Loucy (cell line): ENCODE data around the gene C2CD3.
A peak's percentile ranks its signal among the peaks of the same experiment; 100 is the strongest.

Experiments used
- H2AFZ ChIP-seq: fragments of 200-600 bp; sonication (generic); 2 replicates; pipeline ENCODE4 v1.6.0; 2016; ENCODE audit warnings: antibody characterized with exemption, mild to moderate bottlenecking, low read length, moderate library complexity
- H3F3A ChIP-seq: fragments of 200-600 bp; 2 replicates; pipeline ENCODE4 v1.6.0; 2016; ENCODE audit warnings: antibody characterized with exemption, low read depth, mild to moderate bottlenecking
- H3K27me3 ChIP-seq: fragments of 200-600 bp; sonication (generic); 2 replicates; pipeline ENCODE4 v1.6.1; 2014; ENCODE audit warnings: low read length, mild to moderate bottlenecking; ENCODE audit not compliant: insufficient read depth, poor library complexity, severe bottlenecking
- H3K36me3 ChIP-seq: fragments of 200-600 bp; sonication (generic); 2 replicates; pipeline ENCODE4 v1.6.1; 2016; ENCODE audit warnings: low read length; ENCODE audit not compliant: insufficient read depth
- H3K4me1 ChIP-seq: fragments of 200-600 bp; sonication (generic); 2 replicates; pipeline ENCODE4 v1.5.1; 2014; ENCODE audit warnings: low read length, mild to moderate bottlenecking; ENCODE audit not compliant: insufficient read depth, poor library complexity, severe bottlenecking
- H3K4me2 ChIP-seq: fragments of 200-600 bp; sonication (generic); 2 replicates; pipeline ENCODE4 v1.6.0; 2014; ENCODE audit warnings: antibody characterized with exemption, low read length, low read depth, mild to moderate bottlenecking; ENCODE audit not compliant: poor library complexity, severe bottlenecking
- H3K4me3 ChIP-seq: fragments of 200-600 bp; sonication (generic); 2 replicates; pipeline ENCODE4 v1.5.1; 2014; ENCODE audit warnings: low read length, mild to moderate bottlenecking, mixed read lengths; ENCODE audit not compliant: poor library complexity, severe bottlenecking
- H3K79me2 ChIP-seq: fragments of 200-600 bp; sonication (generic); 2 replicates; pipeline ENCODE4 v1.6.1; 2014; ENCODE audit warnings: low read length; ENCODE audit not compliant: insufficient read depth
- H3K9ac ChIP-seq: fragments of 200-600 bp; sonication (generic); 2 replicates; pipeline ENCODE4 v1.6.0; 2014; ENCODE audit warnings: mild to moderate bottlenecking, low read depth, low read length, moderate library complexity; ENCODE audit not compliant: poor library complexity, severe bottlenecking
- H3K9me2 ChIP-seq: fragments of 200-600 bp; sonication (generic); replicated peaks from 2 replicates; pipeline ENCODE4 v1.6.1; 2016; ENCODE audit warnings: low read depth, low read length, mixed read lengths
- H3K9me3 ChIP-seq: fragments of 200-600 bp; sonication (generic); 2 replicates; pipeline ENCODE4 v1.6.1; 2014; ENCODE audit warnings: mild to moderate bottlenecking, antibody characterized with exemption, low read length, low read depth; ENCODE audit not compliant: insufficient read depth
- H4K20me1 ChIP-seq: fragments of 200-600 bp; sonication (generic); 2 replicates; pipeline ENCODE4 v1.6.0; 2014; ENCODE audit warnings: antibody characterized with exemption, low read length, mild to moderate bottlenecking; ENCODE audit not compliant: insufficient read depth, poor library complexity, severe bottlenecking
- CTCF ChIP-seq: fragments of 200-600 bp; sonication (generic); conservative IDR thresholded peaks from 2 replicates; pipeline ENCODE4 v1.5.1; 2014; ENCODE audit warnings: mild to moderate bottlenecking, antibody characterized with exemption, low read length
- EZH2phosphoT487 ChIP-seq: fragments of 200-600 bp; IDR thresholded peaks from 2 replicates; pipeline ENCODE4 v1.6.1; 2018; ENCODE audit warnings: antibody characterized with exemption, mild to moderate bottlenecking, moderate library complexity, borderline replicate concordance

C2CD3 gene

GRCh38 chr11:74170694-74171629, at the start of gene C2CD3, which contains the start of gene PPME1:
C2CD3 (minus strand) TSS chr11:74171002; CDS start chr11:74170792, 210 bp downstream.
PPME1 (plus strand) TSS chr11:74171289; CDS start chr11:74171422, 133 bp downstream.
- Histone ChIP-seq H3K9ac (peak within 1 kb of the TSS; percentile 87), H3K9me3 (no peaks in the 10 kb centered on the region), H3F3A (no peaks in the 10 kb centered on the region), H3K27me3 (no peaks in the 10 kb centered on the region), H4K20me1 (peaks cover 17% of the 10 kb centered on the region), H3K4me2 (peak within 1 kb of the TSS; percentile 96), H3K79me2 (peaks cover 87% of the 10 kb centered on the region), H3K4me1 (peaks cover 65% of the 10 kb centered on the region), H2AFZ (peak within 1 kb of the TSS; percentile 90), H3K4me3 (peak within 1 kb of the TSS; percentile 90), H3K36me3 (0 out of 2 replicates have a peak, but pooled peaks cover 6% of the 10 kb centered on the region), H3K9me2 (no peaks in the 10 kb centered on the region)
- TF ChIP-seq EZH2phosphoT487: no peak
- no peak for TF ChIP-seq CTCF

GRCh38 chr11:74220376-74220775, 49.6 kb upstream of the C2CD3 start:
- H3K9ac ChIP-seq: no peak overlapping the region
- H3K4me2 ChIP-seq: no peak overlapping the region
- no peaks in the 10 kb centered on the region for H4K20me1 ChIP-seq
- H3K9me2 ChIP-seq: no peaks in the 10 kb centered on the region
- no peaks in the 10 kb centered on the region for H3K79me2 ChIP-seq
- no peaks in the 10 kb centered on the region for H3F3A ChIP-seq
- H3K36me3 ChIP-seq: peaks cover 7% of the 10 kb centered on the region; the same call in 1 of the 2 replicates
- no peak overlapping the region for H3K4me3 ChIP-seq
- no peaks in the 10 kb centered on the region for H3K27me3 ChIP-seq
- no peak overlapping the region for H2AFZ ChIP-seq
- no peak for TF ChIP-seq EZH2phosphoT487
- no peak for TF ChIP-seq CTCF
- no peaks in the 10 kb centered on the region for H3K9me3 ChIP-seq
- no peaks in the 10 kb centered on the region for H3K4me1 ChIP-seq

GRCh38 chr11:74212533-74212932, 41.7 kb upstream of the C2CD3 start:
- Histone ChIP-seq H3K4me1 (no peaks in the 10 kb centered on the region), H3K9me3 (no peaks in the 10 kb centered on the region), H4K20me1 (no peaks in the 10 kb centered on the region), H3K27me3 (no peaks in the 10 kb centered on the region), H2AFZ (no peak overlapping the region), H3F3A (no peaks in the 10 kb centered on the region), H3K4me2 (no peak overlapping the region), H3K4me3 (no peak overlapping the region), H3K79me2 (no peaks in the 10 kb centered on the region), H3K36me3 (peaks cover 61% of the 10 kb centered on the region; the same call in 1 of the 2 replicates), H3K9ac (no peak overlapping the region), H3K9me2 (no peaks in the 10 kb centered on the region)
- TF ChIP-seq EZH2phosphoT487 (no peak), CTCF (no peak)
